H9 (cell line): ENCODE results near the gene PLS1. TPM values are rescaled to one million over a fixed set of nuclear protein-coding genes. Genes with fewer than 3 reads are reported as not detected.

Experiments used
- DNase-seq: peaks from one replicate; pipeline ENCODE4 v3.0.0-alpha.2; 2017
- H2AFZ ChIP-seq: one replicate; pipeline ENCODE4 v1.6.1; 2013; ENCODE audit warnings: mild to moderate bottlenecking, low read length, control low read depth, moderate library complexity
- H2AK5ac ChIP-seq: 2 replicates; pipeline ENCODE4 v1.6.1; 2013; ENCODE audit warnings: low read length, control low read depth, mixed read lengths; ENCODE audit not compliant: insufficient read length
- H2BK120ac ChIP-seq: one replicate; pipeline ENCODE4 v1.6.1; 2013; ENCODE audit warnings: low read depth, mild to moderate bottlenecking, low read length, control low read depth, inconsistent platforms; ENCODE audit not compliant: poor library complexity, severe bottlenecking
- H2BK12ac ChIP-seq: 2 replicates; pipeline ENCODE4 v1.6.1; 2013; ENCODE audit warnings: low read length, control low read depth, mixed read lengths, low read depth; ENCODE audit not compliant: insufficient read length
- H2BK15ac ChIP-seq: 2 replicates; pipeline ENCODE4 v1.6.1; 2013; ENCODE audit warnings: low read depth, low read length, control low read depth
- H2BK20ac ChIP-seq: one replicate; pipeline ENCODE4 v1.6.1; 2013; ENCODE audit warnings: low read depth, mild to moderate bottlenecking, low read length, control low read depth, inconsistent platforms; ENCODE audit not compliant: poor library complexity, severe bottlenecking
- H2BK5ac ChIP-seq: 2 replicates; pipeline ENCODE4 v1.6.1; 2013; ENCODE audit warnings: low read length, control low read depth, mixed read lengths; ENCODE audit not compliant: insufficient read length
- H3K14ac ChIP-seq: 2 replicates; pipeline ENCODE4 v1.6.1; 2013; ENCODE audit warnings: low read length, control low read depth; ENCODE audit not compliant: insufficient read depth
- H3K18ac ChIP-seq: 2 replicates; pipeline ENCODE4 v1.6.1; 2013; ENCODE audit warnings: low read depth, mild to moderate bottlenecking, mixed read lengths, low read length, control low read depth; ENCODE audit not compliant: insufficient read length
- H3K23ac ChIP-seq: 2 replicates; pipeline ENCODE4 v1.6.1; 2013; ENCODE audit warnings: low read length, control low read depth, mixed read lengths, low read depth; ENCODE audit not compliant: insufficient read length
- H3K23me2 ChIP-seq: 2 replicates; pipeline ENCODE4 v1.6.1; 2013; ENCODE audit warnings: low read depth, mild to moderate bottlenecking, mixed read lengths, low read length, control low read depth; ENCODE audit not compliant: insufficient read length, poor library complexity, severe bottlenecking
- H3K27ac ChIP-seq: 2 replicates; pipeline ENCODE4 v1.5.1; 2013; ENCODE audit warnings: low read length, control low read depth, mixed read lengths, low read depth; ENCODE audit not compliant: insufficient read length
- H3K27me3 ChIP-seq: 2 replicates; pipeline ENCODE4 v1.6.1; 2013; ENCODE audit warnings: low read length, control low read depth, inconsistent platforms; ENCODE audit not compliant: insufficient read depth
- H3K4ac ChIP-seq: 2 replicates; pipeline ENCODE4 v1.6.1; 2013; ENCODE audit warnings: low read depth, mild to moderate bottlenecking, control low read depth, inconsistent platforms, low read length, moderate library complexity
- H3K4me1 ChIP-seq: 2 replicates; pipeline ENCODE4 v1.6.1; 2013; ENCODE audit warnings: low read length, control low read depth, inconsistent platforms; ENCODE audit not compliant: insufficient read depth
- H3K4me2 ChIP-seq: 2 replicates; pipeline ENCODE4 v1.6.1; 2013; ENCODE audit warnings: low read length, control low read depth, mixed read lengths; ENCODE audit not compliant: insufficient read length, insufficient read depth
- H3K56ac ChIP-seq: 2 replicates; pipeline ENCODE4 v1.6.1; 2013; ENCODE audit warnings: low read depth, mild to moderate bottlenecking, mixed read lengths, low read length, control low read depth; ENCODE audit not compliant: insufficient read length
- H3K79me1 ChIP-seq: 2 replicates; pipeline ENCODE4 v1.6.1; 2013; ENCODE audit warnings: low read depth, mild to moderate bottlenecking, moderate library complexity, low read length, control low read depth, inconsistent platforms; ENCODE audit not compliant: insufficient read depth, poor library complexity, severe bottlenecking
- H3K79me2 ChIP-seq: 2 replicates; pipeline ENCODE4 v1.6.1; 2013; ENCODE audit warnings: low read length, control low read depth, inconsistent platforms; ENCODE audit not compliant: insufficient read depth
- H3K9ac ChIP-seq: 2 replicates; pipeline ENCODE4 v1.6.1; 2013; ENCODE audit warnings: low read length, control low read depth, mixed read lengths; ENCODE audit not compliant: insufficient read length; ENCODE audit errors: extremely low read depth
- H3K9me3 ChIP-seq: one replicate; pipeline ENCODE4 v1.6.1; 2013; ENCODE audit warnings: low read depth, low read length, inconsistent platforms; ENCODE audit not compliant: control insufficient read depth
- H3T11ph ChIP-seq: one replicate; pipeline ENCODE4 v1.6.1; 2013; ENCODE audit warnings: mild to moderate bottlenecking, low read length, control low read depth, inconsistent platforms
- H4K20me1 ChIP-seq: one replicate; pipeline ENCODE4 v1.6.1; 2013; ENCODE audit not compliant: control insufficient read depth, insufficient read length, insufficient read depth
- H4K5ac ChIP-seq: 2 replicates; pipeline ENCODE4 v1.6.1; 2013; ENCODE audit warnings: low read depth, mild to moderate bottlenecking, mixed read lengths, low read length, control low read depth; ENCODE audit not compliant: insufficient read length
- H4K8ac ChIP-seq: replicated peaks from 2 replicates; pipeline ENCODE4 v1.6.1; 2013; ENCODE audit warnings: low read length, control low read depth, mixed read lengths, low read depth; ENCODE audit not compliant: insufficient read length
- H4K91ac ChIP-seq: 2 replicates; pipeline ENCODE4 v1.6.1; 2013; ENCODE audit warnings: low read depth, mild to moderate bottlenecking, moderate library complexity, mixed read lengths, low read length, control low read depth; ENCODE audit not compliant: insufficient read length
- H3K27ac Mint-ChIP-seq, 3 experiments: 2 replicates in 2 of 3; 3 replicates in 1 of 3; pipeline ENCODE4 v1.8.0; 2020 to 2021; ENCODE audit warnings: mixed read lengths in 3 of 3, mild to moderate bottlenecking in 1 of 3, moderate library complexity in 1 of 3
- H3K27me3 Mint-ChIP-seq: 2 replicates; pipeline ENCODE4 v1.8.0; 2021; ENCODE audit warnings: low read depth, mild to moderate bottlenecking, moderate library complexity, mixed read lengths
- H3K36me3 Mint-ChIP-seq, 3 experiments: 2 replicates in 2 of 3; 3 replicates in 1 of 3; pipeline ENCODE4 v1.8.0; 2020 to 2021; ENCODE audit warnings: low read depth in 3 of 3, mixed read lengths in 3 of 3; ENCODE audit not compliant: insufficient read depth in 1 of 3
- H3K4me1 Mint-ChIP-seq, 2 experiments: 2 replicates each; pipeline ENCODE4 v1.8.0; 2020; ENCODE audit warnings: mixed read lengths in 2 of 2
- H3K4me3 Mint-ChIP-seq, 2 experiments: 2 replicates in 1 of 2; 3 replicates in 1 of 2; pipeline ENCODE4 v1.8.0; 2020 to 2021; ENCODE audit warnings: mild to moderate bottlenecking in 2 of 2, mixed read lengths in 2 of 2, moderate library complexity in 1 of 2
- H3K9me3 Mint-ChIP-seq, 2 experiments: 2 replicates in 1 of 2; 3 replicates in 1 of 2; pipeline ENCODE4 v1.8.0; 2020; ENCODE audit warnings: mild to moderate bottlenecking in 2 of 2, mixed read lengths in 2 of 2, moderate library complexity in 1 of 2
- CTCF ChIP-seq: fragments of 200-600 bp; sonication (generic); conservative IDR thresholded peaks from 3 replicates; pipeline ENCODE4 v1.8.0; 2021; ENCODE audit warnings: antibody characterized with exemption, mild to moderate bottlenecking
- WGBS: extraction: QIAGEN DNeasy Blood & Tissue Kit; methylation state at CpG from one replicate; pipeline ENCODE4 v1.1.7; 2013; ENCODE audit warnings: missing lambda C conversion rate, low lambda C conversion rate, mixed read lengths; ENCODE audit not compliant: insufficient read length; ENCODE audit errors: extremely low coverage; 5-methylcytosine and 5-hydroxymethylcytosine counted together
- total RNA-seq: library from RNA; stranded (reverse); gene quantifications from 2 replicates; pipeline ENCODE4 v1.2.1, GENCODE V29; 2021

PLS1 gene
- total RNA-seq, 1 experiment from 2014 or later = 20.4 TPM

- H3K4me2 ChIP-seq = peak overlapping the region; percentile 65
- no peak overlapping the region for H4K5ac ChIP-seq
- H4K8ac ChIP-seq = no peak overlapping the region
- no peak overlapping the region for H2AFZ ChIP-seq
- no peak overlapping the region for H2BK120ac ChIP-seq
- no peak for TF ChIP-seq CTCF
- no peak overlapping the region for H2BK12ac ChIP-seq
- peaks cover 13 to 19% of the 10 kb centered on the region in 2 experiments for H3K4me1 Mint-ChIP-seq
- no peak overlapping the region for H3K14ac ChIP-seq
- no peaks in the 10 kb centered on the region for H3K9me3 ChIP-seq
- H3T11ph ChIP-seq = no peak overlapping the region
- H3K23ac ChIP-seq = no peak overlapping the region
- no peak overlapping the region for H3K27ac Mint-ChIP-seq
- H3K18ac ChIP-seq = no peak overlapping the region
- no peak overlapping the region for H3K56ac ChIP-seq
- no peak overlapping the region for H4K91ac ChIP-seq
- H2BK5ac ChIP-seq = no peak overlapping the region
- H3K4me1 ChIP-seq = no peaks in the 10 kb centered on the region
- no peaks in the 10 kb centered on the region for H3K27me3 ChIP-seq
- H3K9me3 Mint-ChIP-seq = no peaks in the 10 kb centered on the region
- no peak overlapping the region for H2AK5ac ChIP-seq
- no peaks in the 10 kb centered on the region for H3K79me2 ChIP-seq
- H3K9ac ChIP-seq = no peak overlapping the region
- no peak overlapping the region for H3K4ac ChIP-seq
- no peak overlapping the region for H2BK15ac ChIP-seq
- H3K27me3 Mint-ChIP-seq = peaks cover 5% of the 10 kb centered on the region
- peaks cover 10 to 13% (median 12%) of the 10 kb centered on the region in 3 experiments; a peak in 6 of 7 replicates for H3K36me3 Mint-ChIP-seq
- no CpG with 5 or more reads among the region's 5 CpGs for WGBS
- no peak overlapping the region for H2BK20ac ChIP-seq
- no peaks in the 10 kb centered on the region for H4K20me1 ChIP-seq
- H3K4me3 Mint-ChIP-seq = peak overlapping the region; percentile 93 to 99
- DNase-seq = no peak
- no peaks in the 10 kb centered on the region for H3K79me1 ChIP-seq
- peaks cover 7% of the 10 kb centered on the region for H3K23me2 ChIP-seq
- H3K27ac ChIP-seq = no peak overlapping the region
Measured at GRCh38 chr3:142596726-142597088, 514 bp downstream of the PLS1 start.
